Superior temporal gyrus (tissue), 1 donor: ENCODE results near the gene LRMDA.
A peak's percentile ranks its signal among the peaks of the same experiment; 100 is the strongest.
"Not testable (repeated sequence)": the region's sequence is repeated elsewhere in the genome, so short reads cannot be mapped to it uniquely, and the experiment has no call there.

ENCODE experiments used
- DNase-seq: peaks from one replicate; pipeline ENCODE4 v3.0.0-alpha.2; 2016; ENCODE audit errors: extremely low spot score

LRMDA gene

DNA sequence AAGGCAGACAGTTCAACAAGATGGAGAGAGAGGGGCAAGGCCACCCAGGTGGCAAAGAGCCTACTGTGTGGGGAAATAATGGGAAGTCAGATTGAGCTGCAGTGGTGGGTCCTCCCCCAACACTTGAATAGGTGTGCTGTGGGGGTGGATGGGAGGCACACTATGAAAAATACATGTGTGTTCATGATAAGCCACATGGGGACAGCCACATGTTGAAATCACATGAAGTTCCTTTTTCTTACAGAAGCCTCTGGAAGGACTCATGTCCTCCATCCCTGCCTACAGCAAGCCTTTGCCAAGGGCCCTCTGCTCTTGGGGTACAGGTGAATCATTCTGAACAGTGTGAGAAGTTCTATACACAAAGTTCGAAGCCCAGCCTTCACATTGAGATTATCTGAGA, 310.9 kb downstream of the LRMDA start:
- DNase-seq = no peak

DNA sequence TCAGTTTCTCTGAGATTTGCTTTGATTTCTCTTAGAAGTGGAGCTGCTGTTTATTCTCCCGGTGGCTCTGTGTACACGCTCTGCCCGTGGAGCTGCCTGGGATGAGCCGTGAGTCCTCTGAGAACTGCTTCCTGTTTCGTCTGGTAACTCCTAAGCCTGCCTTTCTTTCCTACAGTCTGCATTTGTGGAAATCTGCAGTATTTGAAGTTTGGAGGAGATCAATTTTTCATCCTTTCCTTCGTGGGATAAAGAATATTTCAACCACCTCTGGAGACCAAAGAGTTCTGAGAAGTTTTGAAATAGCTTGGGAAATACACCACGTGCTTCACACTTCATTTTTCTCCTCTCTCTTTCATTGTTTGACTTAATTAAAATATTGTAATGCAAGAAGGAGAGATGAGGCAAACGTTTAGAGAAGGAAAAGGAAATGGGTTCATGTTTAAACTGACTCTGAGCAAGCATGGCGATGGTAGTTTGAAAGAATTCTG, 311.9 kb downstream of the LRMDA start:
- no peak for DNase-seq

DNA sequence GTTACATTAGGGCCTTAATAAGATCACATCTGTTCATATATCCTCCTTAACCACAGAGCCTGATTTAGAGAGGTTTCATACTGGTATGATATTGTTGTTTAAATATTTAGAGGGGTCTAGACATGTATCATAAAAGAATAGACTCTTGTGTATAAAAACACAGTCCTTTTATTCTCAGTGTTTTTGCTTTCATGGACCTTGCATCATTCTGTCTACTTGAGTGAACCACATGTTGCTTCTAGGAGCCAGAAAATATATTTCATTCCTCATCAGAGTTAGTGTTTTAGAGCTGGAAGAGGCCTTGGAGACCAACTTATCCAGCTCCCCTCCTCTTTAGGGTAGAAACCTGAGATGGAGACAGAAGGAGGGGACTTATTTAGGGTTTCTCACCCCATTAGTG, 312.8 kb downstream of the LRMDA start:
- no peak for DNase-seq

DNA sequence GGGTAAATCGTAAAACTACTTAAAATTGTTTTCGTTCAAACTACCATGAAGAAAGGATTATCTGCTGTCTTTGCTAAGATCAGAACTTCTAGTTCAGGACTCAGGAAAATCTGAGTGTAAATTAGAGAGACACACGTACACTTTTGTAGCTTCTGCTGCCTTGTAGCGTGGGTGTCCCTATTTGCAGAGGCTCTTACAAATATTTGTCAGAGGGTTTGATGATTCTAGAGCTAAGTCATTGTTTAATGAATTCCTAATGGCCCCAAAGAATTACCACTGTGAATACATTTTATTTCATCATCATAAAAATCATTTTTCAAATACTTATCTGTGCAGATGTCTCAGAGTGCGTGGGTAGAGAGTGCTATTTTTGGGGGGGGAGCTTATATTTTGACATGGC, 314.9 kb downstream of the LRMDA start:
- no peak for DNase-seq

DNA sequence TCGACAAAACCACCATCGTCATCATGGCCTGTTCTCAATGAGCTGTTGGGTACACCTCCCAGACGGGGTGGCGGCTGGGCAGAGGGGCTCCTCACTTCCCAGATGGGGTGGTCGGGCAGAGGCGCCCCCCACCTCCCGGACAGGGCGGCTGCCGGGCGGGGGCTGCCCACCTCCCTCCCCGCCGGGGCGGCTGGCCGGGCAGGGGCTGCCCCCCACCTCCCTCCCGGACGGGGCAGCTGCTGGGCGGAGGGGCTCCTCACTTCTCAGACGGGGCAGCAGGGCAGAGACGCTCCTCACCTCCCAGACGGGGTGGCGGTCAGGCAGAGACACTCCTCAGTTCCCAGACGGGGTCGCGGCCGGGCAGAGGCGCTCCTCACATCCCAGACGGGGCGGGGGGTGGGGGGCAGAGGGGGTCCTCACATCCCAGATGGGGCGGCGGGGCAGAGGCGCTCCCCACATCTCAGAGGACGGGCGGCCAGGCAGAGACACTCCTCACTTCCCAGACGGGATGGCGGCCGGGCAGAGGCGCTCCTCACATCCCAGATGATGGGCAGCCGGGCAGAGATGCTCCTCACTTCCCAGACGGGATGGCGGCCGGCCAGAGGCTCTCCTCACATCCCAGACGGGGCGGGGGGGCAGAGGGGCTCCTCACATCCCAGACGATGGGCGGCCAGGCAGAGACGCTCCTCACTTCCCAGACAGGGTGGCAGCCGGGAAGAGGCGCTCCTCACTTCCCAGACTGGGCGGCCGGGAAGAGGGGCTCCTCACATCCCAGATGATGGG, 318.9 kb downstream of the LRMDA start:
- not testable (repeated sequence) for DNase-seq

DNA sequence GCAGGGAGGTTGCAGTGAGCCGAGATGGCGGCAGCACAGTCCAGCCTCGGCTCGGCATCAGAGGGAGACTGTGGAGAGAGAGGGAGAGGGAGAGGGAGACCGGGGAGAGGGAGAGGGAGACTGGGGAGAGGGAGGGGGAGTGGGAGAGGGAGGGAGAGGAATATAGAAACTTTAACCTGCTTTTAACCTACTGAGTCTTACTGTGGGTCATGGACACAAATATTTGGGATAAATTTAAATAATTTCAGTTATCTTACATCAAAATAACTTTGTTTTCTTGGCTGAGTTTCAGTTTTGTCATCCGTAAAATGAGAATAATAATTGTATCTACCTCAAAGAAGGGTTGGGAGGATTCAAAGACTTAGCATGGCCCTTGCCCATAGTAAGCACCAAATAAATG, 319.8 kb downstream of the LRMDA start:
- DNase-seq = no peak

DNA sequence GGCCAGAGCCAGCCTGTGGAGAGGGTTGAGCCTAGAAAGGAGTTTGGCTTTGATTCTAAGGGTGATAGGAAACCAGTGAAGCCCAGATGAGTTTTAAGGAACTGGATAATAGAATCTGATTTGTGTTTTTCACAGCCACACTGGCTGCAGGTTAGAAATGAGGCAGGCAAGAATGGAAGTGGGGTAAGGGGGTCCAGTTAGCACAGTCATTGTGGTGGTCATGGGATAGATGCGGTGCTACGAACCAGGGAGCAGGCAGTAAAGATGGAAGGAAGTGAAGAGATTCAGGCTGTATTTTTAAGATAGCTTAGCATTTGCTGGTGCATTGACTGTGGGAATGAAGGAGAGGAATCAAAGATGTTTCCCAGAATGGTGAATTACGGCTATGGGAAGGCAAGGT, 322.2 kb downstream of the LRMDA start:
- DNase-seq = no peak

DNA sequence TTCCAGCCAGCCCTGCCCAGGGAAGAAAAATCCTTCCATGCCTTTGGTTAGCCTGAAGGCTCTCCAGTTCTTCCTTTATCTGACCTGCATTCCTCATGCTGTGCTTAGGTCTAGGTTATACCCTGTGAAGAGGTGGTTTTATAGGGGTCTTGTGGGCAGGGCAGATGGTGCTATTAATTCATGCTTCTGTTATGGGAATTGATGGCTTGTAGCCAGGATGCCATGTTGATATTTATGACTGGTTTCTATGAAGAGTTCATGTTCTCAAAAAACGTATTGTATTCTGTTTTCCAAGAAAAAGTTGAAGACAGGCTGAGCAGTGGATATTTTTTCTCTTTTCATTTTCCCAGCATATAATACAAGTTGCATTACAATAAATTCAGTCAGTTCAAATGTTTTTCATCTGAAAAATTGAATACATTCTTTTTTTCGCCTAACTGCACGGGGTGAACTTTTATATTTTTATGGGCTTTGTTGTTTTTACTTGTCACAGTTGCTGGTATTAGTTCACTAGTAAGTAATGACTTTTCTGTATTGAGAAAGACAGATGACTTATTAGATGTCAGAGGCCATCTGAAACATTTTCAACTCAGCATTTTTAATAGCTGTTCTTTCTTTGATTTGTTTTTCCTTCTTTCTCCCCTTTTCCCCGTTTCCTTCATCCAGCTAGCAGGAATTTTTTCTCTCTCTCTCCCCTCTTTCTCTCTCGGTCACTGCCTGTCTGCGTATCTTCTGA, 322.8 kb downstream of the LRMDA start:
- no peak for DNase-seq

DNA sequence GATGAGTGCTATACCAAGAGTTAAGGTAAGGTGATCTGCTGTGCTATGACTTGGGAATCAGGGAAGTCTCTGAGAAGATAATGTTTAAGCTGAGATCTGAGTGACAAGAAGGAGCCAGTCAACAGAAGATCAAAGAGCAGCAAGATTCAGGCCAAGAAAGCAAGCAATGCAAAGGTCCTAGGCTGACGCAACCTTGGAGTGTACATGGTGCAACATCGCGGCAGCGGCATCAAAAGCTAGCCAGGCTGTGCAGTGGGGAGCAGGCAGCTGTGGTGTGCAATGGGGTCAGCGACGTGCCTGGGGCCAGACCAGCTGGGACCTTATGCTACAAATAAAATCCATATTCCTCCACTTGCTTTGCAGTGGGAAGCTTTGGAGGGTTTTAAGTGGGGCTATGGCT, 324.1 kb downstream of the LRMDA start:
- DNase-seq = no peak

DNA sequence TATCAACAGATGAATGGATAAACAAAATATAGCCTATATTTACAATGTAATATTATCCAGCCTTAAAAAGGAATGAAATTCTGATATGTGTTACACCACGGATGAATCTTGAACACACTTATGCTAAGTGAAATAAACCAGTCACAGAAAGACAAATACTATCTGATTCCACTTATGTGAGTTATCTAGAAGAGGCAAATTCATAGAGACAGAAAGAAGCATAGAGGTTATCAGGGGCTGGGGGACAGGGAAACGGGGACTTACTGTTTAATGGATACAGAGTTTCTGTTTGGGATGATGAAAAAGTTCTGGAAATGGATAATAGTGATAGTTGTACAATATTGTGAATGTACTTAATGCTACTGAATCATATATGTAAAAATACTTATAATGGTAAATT, 329.9 kb downstream of the LRMDA start:
- no peak for DNase-seq

DNA sequence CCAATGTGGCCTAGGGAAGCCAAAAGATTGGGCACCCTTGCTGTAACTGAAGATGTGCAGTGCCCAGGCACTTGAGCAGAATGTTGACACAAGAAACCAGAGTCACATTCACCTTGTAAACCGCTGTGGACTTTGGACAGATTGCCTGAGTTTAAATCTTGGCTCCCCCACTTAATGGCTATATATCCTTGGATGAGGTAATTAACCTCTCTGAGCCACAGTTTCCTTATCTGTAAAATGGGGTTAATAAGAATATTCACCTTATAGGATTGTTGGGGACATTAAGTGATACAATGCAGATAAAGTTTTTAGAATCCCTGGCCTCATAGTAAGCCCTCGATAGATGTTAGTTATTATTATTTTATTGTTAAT, 331.0 kb downstream of the LRMDA start:
- no peak for DNase-seq

DNA sequence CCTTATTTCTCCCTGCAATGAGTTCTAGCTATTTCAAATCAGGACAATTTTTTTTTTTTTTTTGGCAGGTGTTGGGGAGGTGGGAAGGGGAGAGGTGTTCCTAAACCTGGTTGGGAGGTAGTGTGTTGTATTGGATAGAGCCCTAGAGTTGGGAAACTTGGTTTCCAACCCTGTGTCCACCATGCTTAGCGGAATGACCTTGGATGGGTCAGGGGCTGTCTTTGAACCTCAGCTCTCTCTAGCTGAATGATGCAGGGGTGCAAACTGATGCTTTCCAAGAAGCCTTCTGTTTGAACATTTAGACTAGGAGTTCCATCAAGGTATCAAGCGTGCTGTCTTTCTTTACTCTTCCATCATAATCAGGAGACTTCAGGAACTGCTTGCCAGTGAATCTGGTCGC, 332.2 kb downstream of the LRMDA start:
- no peak for DNase-seq

DNA sequence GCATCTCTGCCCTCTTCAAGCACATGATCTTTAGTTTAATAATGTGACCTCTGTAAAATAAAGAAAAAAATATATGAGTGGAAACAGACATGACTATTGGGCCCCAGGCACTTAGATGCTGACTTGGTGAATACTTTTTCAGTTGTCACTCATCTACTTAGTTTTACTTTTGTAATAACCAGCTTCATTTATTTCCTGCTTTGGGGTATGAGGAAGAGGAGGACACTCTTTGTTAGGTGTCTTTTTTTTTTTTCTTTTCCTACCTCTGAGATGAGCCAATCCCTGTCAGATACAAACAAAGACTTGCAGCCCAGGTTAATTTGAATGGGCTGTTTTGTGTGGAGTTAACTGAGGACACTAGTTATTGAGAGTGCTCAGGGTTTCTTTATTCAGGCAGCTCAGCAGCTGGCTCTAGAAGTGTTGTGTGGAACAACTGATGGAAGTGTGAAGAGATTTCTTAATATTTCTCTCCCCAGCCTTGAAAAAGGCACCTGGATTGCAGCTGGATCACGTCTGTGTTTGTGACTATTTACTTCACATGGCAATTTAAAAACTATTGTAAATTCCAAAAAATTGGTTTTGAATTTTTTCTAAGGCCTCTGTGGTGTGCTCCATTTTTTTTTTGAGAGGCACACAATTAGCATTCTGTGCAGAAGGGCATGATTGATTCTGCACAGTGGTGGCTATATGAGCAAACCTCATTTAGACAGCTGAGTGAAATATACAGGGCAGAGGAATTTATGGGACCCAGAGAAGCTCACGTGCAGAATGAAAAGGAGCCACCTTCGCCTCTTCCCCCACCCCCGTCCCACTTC, 333.8 kb downstream of the LRMDA start:
- no peak for DNase-seq

DNA sequence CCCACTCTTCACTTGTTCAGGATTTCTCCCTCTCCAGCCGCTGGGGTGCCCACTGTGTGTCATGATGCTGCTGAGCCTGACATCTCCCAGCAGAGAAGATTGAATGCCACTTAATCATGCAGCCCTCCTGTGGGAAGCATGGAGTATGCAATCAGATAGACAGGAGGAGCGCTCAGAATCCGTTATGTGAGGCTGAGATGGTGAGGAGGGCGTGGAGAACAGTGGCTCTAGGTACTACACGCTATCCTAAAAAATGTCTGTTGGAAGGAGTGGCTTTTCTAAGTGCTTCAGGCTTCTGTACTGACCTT, 334.3 kb downstream of the LRMDA start:
- DNase-seq = no peak

DNA sequence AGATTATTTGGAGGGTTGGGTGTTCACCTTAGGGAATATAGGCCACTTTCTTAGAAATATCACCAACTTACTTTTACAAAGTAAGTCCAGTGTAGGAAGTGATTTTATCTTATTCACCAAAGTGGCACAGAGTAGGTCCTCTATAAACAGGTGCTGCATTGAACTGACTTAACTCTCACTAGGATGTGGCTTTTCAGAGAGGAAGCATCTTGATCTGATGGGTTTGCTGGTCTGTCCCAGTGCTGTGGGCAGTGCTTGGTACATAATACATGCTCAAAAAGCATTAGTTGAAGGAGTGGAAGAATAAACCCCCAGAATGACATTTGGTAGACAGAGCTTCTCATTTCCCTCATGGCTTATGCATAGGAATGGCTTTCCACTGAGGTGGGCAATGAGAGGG, 334.7 kb downstream of the LRMDA start:
- DNase-seq = no peak

DNA sequence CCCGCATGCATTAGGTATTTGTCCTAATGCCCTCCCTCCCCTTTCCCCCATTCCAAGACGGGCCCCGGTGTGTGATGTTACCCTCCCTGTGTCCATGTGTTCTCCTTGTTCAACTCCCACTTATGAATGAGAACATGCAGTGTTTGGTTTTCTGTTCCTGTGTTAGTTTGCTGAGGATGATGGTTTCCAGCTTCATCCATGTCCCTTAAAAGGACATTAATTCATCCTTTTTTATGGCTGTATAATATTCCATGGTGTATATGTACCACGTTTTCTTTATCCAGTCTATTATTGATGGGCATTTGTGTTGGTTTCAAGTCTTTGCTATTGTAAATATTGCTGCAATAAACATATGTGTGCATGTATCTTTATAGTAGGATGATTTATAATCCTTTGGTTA, 335.3 kb downstream of the LRMDA start:
- DNase-seq = not testable (repeated sequence)

DNA sequence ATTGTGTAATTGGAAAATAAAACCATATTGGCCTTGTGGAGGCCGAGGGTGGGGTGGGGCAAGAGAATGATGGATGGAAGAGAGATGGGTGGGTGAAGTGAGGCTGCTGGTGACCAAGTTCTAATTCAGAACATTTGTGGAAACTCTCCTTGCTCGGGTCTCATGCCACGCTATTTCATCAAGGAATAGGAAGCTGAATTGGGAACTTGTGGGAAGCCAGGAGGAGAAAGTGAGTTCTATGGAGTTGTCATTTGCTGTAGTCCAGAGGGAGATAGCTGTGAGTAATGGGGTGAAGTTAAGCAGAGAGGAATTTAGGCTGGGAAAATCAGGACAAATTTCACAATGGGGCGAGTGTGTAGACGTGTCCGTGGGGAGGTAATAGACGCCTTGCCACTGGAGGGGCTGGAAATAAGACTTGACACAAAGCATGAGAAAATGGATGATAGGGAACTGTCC, 339.2 kb downstream of the LRMDA start:
- DNase-seq = no peak

DNA sequence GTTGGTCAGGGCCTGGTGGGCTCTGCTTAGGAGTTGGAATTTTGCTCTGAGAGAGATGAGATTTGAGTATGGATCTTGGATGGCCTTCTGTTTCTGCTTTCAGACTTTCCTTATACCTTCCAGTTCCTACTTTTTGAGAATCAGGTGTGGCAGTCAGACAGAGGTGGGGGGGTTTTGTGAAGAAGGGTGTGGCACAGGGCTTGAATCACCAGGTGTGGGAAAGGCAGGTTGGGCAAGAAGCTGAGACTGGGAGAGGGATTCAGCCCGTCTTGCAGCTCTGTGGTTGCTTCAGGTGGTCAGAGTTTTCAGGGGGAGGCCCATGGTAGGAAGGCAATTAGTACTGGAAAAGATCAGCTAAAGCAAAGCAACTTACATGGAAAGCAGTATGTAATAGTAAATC, 340.2 kb downstream of the LRMDA start:
- DNase-seq = no peak

DNA sequence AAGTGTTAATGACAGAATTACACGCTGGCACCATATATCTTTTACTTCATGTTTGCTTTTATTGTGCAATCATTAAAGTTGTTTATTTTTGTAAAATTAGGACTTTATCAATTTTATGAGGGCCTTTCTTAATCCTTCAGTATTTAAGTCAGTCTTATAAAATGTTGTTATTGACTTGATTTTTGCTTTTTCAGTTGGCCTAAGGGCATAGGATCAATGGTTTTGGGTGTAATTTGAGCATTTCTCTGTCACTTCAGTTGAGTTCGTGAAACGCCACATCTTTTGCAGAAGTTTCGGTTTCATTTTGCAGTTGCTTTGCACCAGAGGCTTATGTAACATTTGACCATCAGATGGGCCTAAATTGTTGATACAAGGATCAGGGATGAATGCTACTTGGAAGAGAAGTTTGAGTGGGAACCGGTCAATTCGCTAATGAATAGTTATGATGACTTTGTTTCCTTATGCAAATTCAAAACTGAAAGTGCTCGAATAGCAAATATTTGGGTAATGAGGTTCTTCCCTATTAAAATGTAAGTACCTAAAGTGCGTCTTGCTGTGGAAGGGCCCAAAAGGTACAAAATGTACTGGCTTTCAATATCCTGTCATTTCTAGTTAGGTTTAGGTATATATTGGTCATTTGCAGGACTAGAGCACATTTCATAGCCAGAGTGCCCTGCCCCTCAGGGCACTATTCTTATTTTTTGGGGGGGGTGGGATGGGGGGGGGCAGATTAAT, 340.9 kb downstream of the LRMDA start:
- peak; percentile 25 for DNase-seq

DNA sequence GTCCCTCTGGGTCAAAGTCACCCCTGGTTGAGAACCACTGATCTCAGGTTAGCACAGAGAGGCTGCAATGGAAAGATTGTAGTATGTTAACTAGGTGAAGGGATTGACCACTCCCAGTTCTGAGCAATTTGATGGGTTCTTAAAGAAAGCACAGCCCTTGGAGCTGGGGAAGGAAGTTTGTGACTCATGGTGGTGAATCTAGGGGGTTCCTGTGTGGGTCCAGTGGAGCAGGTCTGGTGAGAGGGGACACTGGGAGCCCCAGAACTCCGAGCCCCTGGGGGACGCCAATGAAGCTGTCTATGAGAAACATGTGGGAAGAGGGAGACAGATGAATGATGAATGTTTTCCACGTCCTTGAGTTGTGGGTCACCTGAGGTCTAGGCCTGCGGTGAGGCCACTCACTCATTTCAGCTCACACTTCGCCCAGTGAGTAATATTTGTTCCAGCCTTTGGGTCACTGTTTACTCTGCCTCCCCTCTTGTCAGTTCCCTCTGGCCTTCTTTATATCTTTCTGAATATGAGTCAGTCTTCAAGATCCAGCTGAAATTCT, 341.9 kb downstream of the LRMDA start:
- DNase-seq = no peak
